HG03175 (cell line): ENCODE data around the gene DDX27.
"Not testable (repeated sequence)": the region's sequence is repeated elsewhere in the genome, so short reads cannot be mapped to it uniquely, and the experiment has no call there.

Experiments
- ATAC-seq: cut with Tn5 transposase; IDR thresholded peaks from one replicate; pipeline ENCODE4 v1.9.1; 2021; ENCODE audit warnings: mild to moderate bottlenecking, moderate library complexity; ENCODE audit not compliant: unreplicated experiment

The DDX27 gene

DNA sequence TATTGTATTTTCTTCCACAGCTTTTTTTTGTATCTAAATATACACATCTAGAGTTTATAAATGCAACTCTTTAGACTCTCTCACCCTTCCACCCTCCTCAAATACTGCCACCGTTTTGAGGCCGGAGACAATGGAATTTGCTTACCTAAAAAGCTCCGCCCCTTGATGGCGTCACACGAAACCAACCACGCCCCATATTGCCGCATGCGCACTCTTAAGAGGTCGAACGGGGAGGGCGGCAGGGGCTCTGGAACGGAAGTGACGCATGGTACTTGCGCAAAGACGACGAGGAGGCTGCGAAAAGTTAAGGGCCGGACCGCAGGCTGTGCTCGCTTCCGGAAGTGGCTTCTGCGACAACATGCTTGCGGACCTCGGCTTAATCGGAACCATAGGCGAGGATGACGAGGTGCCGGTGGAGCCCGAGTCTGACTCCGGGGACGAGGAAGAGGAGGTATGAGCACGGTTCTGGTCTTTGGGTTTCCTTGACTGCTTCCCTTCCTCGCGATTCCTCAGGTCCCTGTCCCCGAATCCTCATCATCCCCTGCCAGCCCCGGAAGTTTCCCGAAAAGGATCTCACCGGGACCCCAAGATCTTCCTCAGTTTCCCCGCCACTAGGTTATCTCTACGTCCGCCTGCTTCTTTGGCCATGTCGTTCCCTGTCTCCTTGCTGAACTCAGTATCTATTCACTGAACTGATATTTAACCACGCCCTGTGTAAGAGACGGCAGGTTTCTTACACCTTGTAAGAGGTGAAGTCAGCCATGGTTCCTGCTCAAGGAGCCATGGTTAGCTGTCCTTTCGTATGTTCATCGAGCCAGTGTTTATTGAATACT lies at the start of gene DDX27:
Gene DDX27 (plus strand): TSS at position 326 of the 833 bp plus-strand sequence. CDS start 33 bp downstream, at position 359.
- ATAC-seq, result peak; percentile 92

DNA sequence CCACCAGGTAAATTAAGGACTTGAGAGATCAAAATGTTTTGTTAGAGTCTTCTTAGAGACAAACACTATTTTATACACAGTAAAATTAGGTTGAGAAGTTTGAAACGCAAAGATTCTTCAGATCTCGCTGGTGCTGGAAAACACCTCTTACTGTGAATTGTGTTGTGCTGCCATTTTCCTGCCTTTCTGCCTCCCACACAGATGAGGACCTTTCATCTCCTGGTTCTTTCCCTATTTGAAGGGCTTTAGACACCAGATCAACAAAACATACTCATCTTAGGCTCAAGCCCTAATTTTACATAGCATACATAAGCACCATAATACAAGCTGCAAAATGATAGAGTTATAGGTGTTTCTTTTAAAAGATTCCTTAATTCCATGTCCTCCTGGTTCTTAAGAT lies 49.7 kb upstream of the DDX27 start:
- ATAC-seq, result no peak

GRCh38 chr20:49170714-49171113 lies 48.5 kb upstream of the DDX27 start:
- ATAC-seq, result no peak

GRCh38 chr20:49171909-49172308 lies 47.3 kb upstream of the DDX27 start:
- no peak for ATAC-seq

GRCh38 chr20:49172413-49172812 lies 46.8 kb upstream of the DDX27 start:
- no peak for ATAC-seq

GRCh38 chr20:49174183-49174582 lies 45.0 kb upstream of the DDX27 start:
- ATAC-seq, result no peak

DNA sequence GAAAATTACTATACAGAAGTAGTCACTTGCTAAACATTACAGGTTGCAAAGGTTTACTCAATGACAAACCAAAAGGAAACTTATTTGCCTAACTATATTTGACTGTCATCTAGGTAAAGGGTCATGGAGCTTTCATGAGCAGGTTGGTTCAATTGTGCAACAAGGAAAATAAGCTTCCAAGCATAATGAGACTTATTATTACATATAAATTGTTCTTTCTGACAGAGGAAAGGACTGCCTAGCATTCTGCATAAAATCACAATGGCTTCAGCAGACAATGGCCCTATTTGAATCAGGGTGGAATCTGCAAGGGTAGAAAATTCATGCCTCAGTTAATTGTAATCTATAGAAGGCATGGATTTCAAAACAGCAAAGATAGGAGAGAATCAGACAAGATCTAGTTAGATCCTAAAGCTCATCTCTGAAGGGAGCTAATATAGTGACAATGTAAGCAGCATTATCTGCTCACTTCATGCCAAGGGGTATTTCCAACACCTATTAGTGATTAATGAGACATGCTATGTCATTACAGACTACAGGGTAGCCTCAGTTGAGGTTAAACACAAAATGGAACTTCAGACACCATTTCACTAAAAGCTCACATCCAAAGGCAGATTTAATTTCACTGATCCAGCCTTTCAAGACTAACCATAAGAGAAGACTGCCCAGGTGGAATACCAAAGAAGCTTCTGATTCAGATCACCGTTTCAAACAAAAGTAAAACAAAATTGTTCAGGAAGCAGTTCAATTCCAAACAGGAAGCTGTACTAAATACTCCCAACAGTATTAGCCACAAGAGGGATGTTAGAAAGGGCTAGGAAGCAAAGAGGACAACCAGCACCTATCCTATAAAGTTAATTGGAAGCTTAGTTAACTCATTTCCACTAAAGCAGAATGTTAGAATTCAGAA lies 39.6 kb upstream of the DDX27 start:
- peak; percentile 70 for ATAC-seq

GRCh38 chr20:49181265-49181877 lies 37.8 kb upstream of the DDX27 start:
- ATAC-seq, result no peak

DNA sequence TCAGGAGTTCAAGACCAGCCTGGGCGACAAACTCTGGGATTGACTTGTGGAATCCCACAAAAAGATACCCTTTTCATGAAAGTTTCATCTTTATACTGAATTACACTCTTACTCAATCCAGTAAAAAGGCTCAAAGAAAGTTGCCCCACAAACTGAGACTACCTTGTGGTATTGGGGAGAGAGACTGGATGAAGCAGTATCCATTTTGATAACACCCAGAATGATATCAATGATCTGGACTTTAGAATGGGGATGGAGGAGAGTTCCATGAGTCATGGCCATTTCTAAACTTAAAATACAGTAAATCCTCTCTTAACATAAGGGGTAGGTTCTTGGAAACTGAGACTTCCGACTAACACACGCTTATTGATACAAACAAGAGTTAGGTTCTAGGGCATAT lies 35.8 kb upstream of the DDX27 start:
- ATAC-seq, result no peak

- not testable (repeated sequence) for ATAC-seq
Observed at GRCh38 chr20:49184084-49184501, 35.1 kb upstream of the DDX27 start.

DNA sequence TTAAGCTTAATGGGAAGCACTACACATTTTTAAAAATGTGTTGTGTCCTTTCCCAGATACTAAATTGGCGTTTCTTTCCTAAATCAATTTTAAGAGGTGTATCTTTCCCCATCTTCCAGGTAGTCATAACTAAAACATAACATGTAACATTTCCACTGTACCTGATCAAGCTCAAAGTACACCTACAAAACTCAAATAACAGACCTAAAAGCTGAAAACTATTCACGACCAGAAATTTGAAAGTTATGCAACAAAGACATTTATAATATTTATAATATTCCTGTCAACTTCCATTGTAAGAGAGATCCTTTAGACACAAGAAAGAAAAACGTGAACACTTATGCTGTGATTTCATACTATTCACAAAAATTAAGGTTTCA lies 34.5 kb upstream of the DDX27 start:
- ATAC-seq, result no peak

- no peak for ATAC-seq
Observed at GRCh38 chr20:49185071-49185761, 34.0 kb upstream of the DDX27 start.

DNA sequence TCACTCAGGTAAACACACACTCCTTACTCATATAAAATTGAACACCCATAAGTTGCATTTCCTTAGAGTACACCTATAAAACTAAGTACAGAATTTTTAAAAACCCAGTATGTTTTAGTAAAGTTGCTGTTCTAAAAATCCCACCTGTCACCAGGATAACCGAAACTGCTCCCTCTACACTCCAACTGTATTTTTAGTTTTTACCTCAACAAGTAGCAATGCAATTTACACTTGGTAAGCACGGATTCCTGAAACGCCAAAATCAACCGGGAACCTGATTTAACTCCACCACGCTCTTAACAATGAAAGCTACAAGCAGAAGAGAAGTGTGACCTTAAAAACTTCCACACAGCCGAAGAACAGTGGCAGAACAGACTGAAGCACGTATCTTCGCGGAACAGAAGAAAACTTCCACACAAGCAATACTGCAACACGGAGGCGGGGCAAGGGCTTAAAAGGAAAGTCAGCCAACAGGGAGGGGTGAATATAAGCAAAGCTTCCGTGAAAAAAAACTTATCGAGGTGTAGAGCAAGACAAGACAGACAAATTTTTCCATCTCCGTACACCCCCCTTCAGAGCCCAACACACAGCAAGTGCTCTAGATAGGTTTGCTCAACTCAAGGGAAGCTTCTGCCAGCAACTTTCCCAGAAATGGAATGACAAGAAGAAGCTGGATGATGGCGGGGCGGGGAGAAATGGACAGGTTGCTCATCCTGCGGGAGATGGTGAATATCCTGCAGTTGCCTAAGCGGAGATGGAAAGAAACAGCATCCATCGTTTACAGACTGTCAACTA lies 32.5 kb upstream of the DDX27 start:
- ATAC-seq, result no peak

- ATAC-seq, result peak; percentile 2
Observed at GRCh38 chr20:49187330-49187850, 31.8 kb upstream of the DDX27 start.

DNA sequence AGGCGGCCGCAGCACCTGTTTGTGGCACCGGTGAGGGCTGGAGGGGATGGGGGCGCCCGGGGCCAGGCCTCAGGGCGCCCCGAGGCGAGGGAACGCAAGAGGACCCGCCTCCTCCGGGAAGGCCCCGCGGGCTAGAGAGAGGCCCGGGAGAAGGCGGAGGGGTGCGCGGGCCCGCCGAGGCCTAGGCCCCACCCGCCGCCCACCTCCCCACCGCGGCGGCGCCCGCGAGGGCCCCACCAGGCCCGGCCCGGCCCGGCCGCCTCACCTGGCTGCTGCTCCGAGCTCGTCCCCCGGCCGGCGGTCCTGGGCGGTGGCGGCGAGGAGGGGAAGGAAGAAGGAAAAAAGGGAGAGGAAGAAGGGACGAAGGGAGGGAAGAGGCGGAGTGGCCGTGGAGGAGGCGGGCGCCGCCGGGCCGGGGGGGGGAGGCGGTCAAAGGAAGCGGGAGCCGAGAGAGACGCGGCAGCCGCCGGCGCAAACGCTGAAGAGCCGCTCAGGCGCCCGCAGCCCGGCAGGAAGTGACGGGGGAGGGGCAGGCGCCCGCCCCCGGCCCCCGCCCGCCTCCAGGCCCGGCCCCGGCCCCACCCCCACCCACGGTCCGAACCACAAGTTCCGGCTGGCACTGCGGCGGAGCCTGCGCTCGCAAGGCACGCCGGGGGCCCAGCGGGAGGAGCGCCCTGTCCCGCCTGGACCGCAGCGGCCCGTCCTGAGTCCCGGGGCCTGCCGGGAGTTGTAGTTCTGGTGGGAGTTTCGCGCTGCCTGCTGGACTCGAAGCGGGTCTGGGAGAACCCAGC lies 31.2 kb upstream of the DDX27 start, which contains the start of gene STAU1:
Gene STAU1 (minus strand): TSS at position 484 of the 791 bp plus-strand sequence. CDS start 22,133 bp downstream, outside the sequence.
- ATAC-seq, result peak; percentile 93

DNA sequence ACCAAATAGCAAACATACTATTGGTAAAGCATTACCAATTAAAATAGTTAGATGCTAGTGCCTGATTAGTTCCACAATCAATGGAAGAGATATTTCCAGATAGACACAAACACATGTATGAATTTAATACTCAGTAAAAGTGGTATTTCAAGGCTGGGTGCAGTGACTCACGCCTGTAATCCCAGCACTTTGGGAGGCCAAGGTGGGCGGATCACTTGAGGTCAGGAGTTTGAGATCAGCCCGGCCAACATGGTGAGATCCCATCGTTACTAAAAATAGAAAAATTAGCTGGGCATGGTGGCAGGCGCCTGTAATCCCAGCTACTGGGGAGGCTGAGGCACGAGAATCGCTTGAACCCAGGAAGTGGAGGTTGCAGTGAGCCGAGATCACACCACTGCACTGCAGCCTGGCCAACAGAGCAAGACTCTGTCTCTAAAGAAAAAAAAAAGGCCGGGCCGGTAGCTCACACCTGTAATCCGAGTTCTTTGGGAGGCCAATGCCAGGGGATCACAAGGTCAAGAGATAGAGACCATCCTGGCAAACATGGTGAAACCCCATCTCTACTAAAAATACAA lies 26.2 kb upstream of the DDX27 start:
- not testable (repeated sequence) for ATAC-seq

GRCh38 chr20:49199729-49200293 lies 19.4 kb upstream of the DDX27 start:
- ATAC-seq, result no peak

DNA sequence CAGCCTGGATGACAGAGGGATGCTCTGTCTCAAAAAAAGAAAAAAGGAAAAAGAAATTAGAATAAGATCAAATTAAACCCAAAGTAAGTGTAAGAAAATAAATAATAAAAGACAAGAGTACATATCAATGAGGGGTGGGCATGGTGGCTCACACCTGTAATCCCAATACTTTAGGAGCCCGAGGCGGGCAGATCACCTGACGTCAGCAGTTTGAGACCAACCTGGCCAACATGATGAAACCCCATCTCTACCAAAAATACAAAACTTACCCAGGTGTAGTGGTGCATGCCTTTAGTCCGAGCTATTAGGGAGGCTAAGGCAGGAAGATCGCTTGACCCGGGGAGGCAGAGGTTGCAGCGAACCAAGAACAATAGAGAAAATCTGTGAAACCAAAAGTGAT lies 16.2 kb upstream of the DDX27 start:
- no peak for ATAC-seq
